Neural cell (in vitro differentiated cells): ENCODE results near the gene LY6G6C. TPM values are rescaled to one million over a fixed set of nuclear protein-coding genes. Genes with fewer than 3 reads are reported as not detected.
"Not testable (repeated sequence)": the region's sequence is repeated elsewhere in the genome, so short reads cannot be mapped to it uniquely, and the experiment has no call there.

Source experiments
- H2AFZ ChIP-seq: fragments of 200-600, 300-800 bp; sonication (generic), shearing (Covaris generic); 2 replicates; pipeline ENCODE4 v1.6.0; 2014; ENCODE audit warnings: low read depth, mild to moderate bottlenecking, antibody characterized with exemption, low read length, moderate library complexity
- H3F3A ChIP-seq: fragments of 200-600 bp; shearing (Covaris generic); 2 replicates; pipeline ENCODE4 v1.6.1; 2016; ENCODE audit warnings: mild to moderate bottlenecking, moderate library complexity, mixed read lengths, antibody characterized with exemption, low read length; ENCODE audit not compliant: insufficient read depth, poor library complexity, severe bottlenecking
- H3K27ac ChIP-seq: fragments of 200-600, 300-800 bp; sonication (generic), shearing (Covaris generic); 2 replicates; pipeline ENCODE4 v1.5.1; 2014; ENCODE audit warnings: mild to moderate bottlenecking, low read length, moderate library complexity
- H3K27me3 ChIP-seq: fragments of 300-800, 200-600 bp; sonication (generic), shearing (Covaris generic); 2 replicates; pipeline ENCODE4 v1.6.0; 2014; ENCODE audit warnings: mild to moderate bottlenecking, low read depth, low read length, moderate library complexity; ENCODE audit not compliant: insufficient read depth
- H3K36me3 ChIP-seq: fragments of 300-800, 200-600 bp; sonication (generic), shearing (Covaris generic); 2 replicates; pipeline ENCODE4 v1.5.1; 2014; ENCODE audit warnings: mild to moderate bottlenecking, antibody characterized with exemption, low read length, moderate library complexity; ENCODE audit not compliant: insufficient read depth
- H3K4me2 ChIP-seq: fragments of 300-800, 200-600 bp; sonication (generic), shearing (Covaris generic); 2 replicates; pipeline ENCODE4 v1.6.0; 2014; ENCODE audit warnings: mild to moderate bottlenecking, low read length
- H3K4me3 ChIP-seq: fragments of 300-800, 200-600 bp; sonication (generic), shearing (Covaris generic); 2 replicates; pipeline ENCODE4 v1.5.1; 2014; ENCODE audit warnings: mild to moderate bottlenecking, low read length, moderate library complexity
- H3K79me2 ChIP-seq: fragments of 200-600 bp; shearing (Covaris generic); replicated peaks from 2 replicates; pipeline ENCODE4 v1.6.0; 2014; ENCODE audit warnings: mild to moderate bottlenecking, low read length, moderate library complexity; ENCODE audit not compliant: insufficient read depth
- H3K9ac ChIP-seq: fragments of 300-800, 200-600 bp; sonication (generic), shearing (Covaris generic); 2 replicates; pipeline ENCODE4 v1.6.1; 2016; ENCODE audit warnings: mild to moderate bottlenecking, low read length, mixed read lengths
- H3K9me2 ChIP-seq: fragments of 200-600 bp; shearing (Covaris generic); 2 replicates; pipeline ENCODE4 v1.6.1; 2016; ENCODE audit warnings: mild to moderate bottlenecking, low read length, mixed read lengths; ENCODE audit not compliant: insufficient read depth
- H3K9me3 ChIP-seq: fragments of 200-600, 300-800 bp; sonication (generic), shearing (Covaris generic); 2 replicates; pipeline ENCODE4 v1.6.1; 2016; ENCODE audit warnings: mild to moderate bottlenecking, mixed run types, low read length, moderate library complexity, mixed read lengths
- H4K20me1 ChIP-seq: fragments of 200-600 bp; shearing (Covaris generic); 2 replicates; pipeline ENCODE4 v1.6.1; 2016; ENCODE audit warnings: mild to moderate bottlenecking, mixed run types; ENCODE audit not compliant: insufficient read depth
- EP300 ChIP-seq: fragments of 450-650 bp; conservative IDR thresholded peaks from 2 replicates; pipeline ENCODE4 v1.6.1; 2014; ENCODE audit warnings: antibody characterized with exemption, mild to moderate bottlenecking, moderate library complexity; ENCODE audit not compliant: poor library complexity, severe bottlenecking
- EZH2 ChIP-seq: fragments of 200-600, 300-800 bp; shearing (Covaris generic), sonication (generic); IDR thresholded peaks from 2 replicates; pipeline ENCODE4 v1.6.1; 2014; ENCODE audit warnings: antibody characterized with exemption, low read length, borderline replicate concordance, mild to moderate bottlenecking; ENCODE audit not compliant: insufficient read depth, poor library complexity, severe bottlenecking
- MXI1 ChIP-seq: fragments of 450-650 bp; conservative IDR thresholded peaks from 2 replicates; pipeline ENCODE4 v1.6.1; 2014; ENCODE audit warnings: antibody characterized with exemption, mild to moderate bottlenecking; ENCODE audit not compliant: poor library complexity, severe bottlenecking
- POLR2AphosphoS5 ChIP-seq: IDR thresholded peaks from 2 replicates; pipeline ENCODE4 v1.6.1; 2012
- RAD21 ChIP-seq: fragments of 450-650 bp; conservative IDR thresholded peaks from 2 replicates; pipeline ENCODE4 v1.6.1; 2014; ENCODE audit warnings: antibody characterized with exemption, mild to moderate bottlenecking, moderate library complexity
- SMC3 ChIP-seq: fragments of 450-650 bp; conservative IDR thresholded peaks from 2 replicates; pipeline ENCODE4 v1.6.1; 2014; ENCODE audit warnings: antibody characterized with exemption, mild to moderate bottlenecking, moderate library complexity; ENCODE audit not compliant: poor library complexity
- TAF1 ChIP-seq: IDR thresholded peaks from 2 replicates; pipeline ENCODE4 v1.6.1; 2012; ENCODE audit warnings: low read depth
- polyA plus RNA-seq: library from polyadenylated mRNA; depleted of rRNA; stranded (reverse); fragments of >200 nt; gene quantifications from 2 replicates; pipeline ENCODE4 v1.2.3, GENCODE V29; 2014
- TF ChIP-seq, protein P1 (sequence below): fragments of 450-650 bp; IDR thresholded peaks from 2 replicates; pipeline ENCODE4 v1.5.1; 2014; ENCODE audit warnings: antibody characterized with exemption, mild to moderate bottlenecking, moderate library complexity; ENCODE audit not compliant: poor library complexity, severe bottlenecking
- TF ChIP-seq, protein P2 (sequence below): IDR thresholded peaks from 2 replicates; pipeline ENCODE4 v1.6.1; 2012; ENCODE audit warnings: borderline replicate concordance

Gene LY6G6C
- polyA plus RNA-seq, 1 donor from 2014 or later = 0.88 TPM

DNA sequence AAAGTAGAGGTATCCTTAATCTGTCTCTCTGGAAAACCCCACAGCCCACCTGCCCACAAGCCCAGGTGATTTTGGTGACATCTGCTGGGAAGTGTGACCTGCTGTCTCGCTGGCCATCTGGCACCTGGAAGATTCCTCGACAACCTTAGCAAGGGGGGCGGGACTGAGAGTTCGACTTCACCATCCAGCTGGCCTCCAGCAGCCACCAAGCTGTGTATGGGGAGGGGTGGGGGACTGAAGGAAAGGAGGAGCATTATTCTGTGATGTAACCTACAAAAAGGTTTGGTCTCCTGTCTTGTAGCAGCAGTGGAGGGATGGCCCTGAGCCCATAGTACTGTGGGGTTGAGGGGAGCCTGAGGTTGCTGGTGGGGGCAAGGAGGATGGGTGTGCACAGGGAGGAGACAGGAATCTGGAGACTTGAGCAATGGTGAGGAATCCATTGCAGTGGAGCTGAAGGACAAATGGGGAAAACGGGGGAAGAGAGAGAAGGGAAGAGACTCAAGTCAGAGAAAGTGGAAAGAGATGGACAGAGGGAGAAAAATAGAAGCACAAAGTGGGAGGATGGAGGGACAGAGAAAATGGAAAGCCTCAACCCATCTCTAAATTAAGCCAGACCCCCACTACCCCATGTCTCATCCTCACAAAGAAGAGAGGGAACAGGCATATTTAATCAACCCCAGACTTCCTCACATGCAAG lies 10.9 kb downstream of the LY6G6C start:
- Histone ChIP-seq H2AFZ (no peak overlapping the region), H3K4me2 (no peak overlapping the region), H3K9ac (no peak overlapping the region), H3K27me3 (no peaks in the 10 kb centered on the region), H3K9me3 (no peaks in the 10 kb centered on the region), H3K4me3 (no peak overlapping the region), H3K79me2 (no peaks in the 10 kb centered on the region), H3K27ac (no peak overlapping the region), H4K20me1 (no peaks in the 10 kb centered on the region), H3K9me2 (no peaks in the 10 kb centered on the region), H3F3A (no peaks in the 10 kb centered on the region), H3K36me3 (no peaks in the 10 kb centered on the region)
- TF ChIP-seq TAF1 (no peak), SMC3 (no peak), RAD21 (no peak), MXI1 (no peak), POLR2AphosphoS5 (no peak), EZH2 (no peak), EP300 (no peak)
- TF ChIP-seq, protein P1, sequence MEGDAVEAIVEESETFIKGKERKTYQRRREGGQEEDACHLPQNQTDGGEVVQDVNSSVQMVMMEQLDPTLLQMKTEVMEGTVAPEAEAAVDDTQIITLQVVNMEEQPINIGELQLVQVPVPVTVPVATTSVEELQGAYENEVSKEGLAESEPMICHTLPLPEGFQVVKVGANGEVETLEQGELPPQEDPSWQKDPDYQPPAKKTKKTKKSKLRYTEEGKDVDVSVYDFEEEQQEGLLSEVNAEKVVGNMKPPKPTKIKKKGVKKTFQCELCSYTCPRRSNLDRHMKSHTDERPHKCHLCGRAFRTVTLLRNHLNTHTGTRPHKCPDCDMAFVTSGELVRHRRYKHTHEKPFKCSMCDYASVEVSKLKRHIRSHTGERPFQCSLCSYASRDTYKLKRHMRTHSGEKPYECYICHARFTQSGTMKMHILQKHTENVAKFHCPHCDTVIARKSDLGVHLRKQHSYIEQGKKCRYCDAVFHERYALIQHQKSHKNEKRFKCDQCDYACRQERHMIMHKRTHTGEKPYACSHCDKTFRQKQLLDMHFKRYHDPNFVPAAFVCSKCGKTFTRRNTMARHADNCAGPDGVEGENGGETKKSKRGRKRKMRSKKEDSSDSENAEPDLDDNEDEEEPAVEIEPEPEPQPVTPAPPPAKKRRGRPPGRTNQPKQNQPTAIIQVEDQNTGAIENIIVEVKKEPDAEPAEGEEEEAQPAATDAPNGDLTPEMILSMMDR = no peak
- TF ChIP-seq, protein P2, sequence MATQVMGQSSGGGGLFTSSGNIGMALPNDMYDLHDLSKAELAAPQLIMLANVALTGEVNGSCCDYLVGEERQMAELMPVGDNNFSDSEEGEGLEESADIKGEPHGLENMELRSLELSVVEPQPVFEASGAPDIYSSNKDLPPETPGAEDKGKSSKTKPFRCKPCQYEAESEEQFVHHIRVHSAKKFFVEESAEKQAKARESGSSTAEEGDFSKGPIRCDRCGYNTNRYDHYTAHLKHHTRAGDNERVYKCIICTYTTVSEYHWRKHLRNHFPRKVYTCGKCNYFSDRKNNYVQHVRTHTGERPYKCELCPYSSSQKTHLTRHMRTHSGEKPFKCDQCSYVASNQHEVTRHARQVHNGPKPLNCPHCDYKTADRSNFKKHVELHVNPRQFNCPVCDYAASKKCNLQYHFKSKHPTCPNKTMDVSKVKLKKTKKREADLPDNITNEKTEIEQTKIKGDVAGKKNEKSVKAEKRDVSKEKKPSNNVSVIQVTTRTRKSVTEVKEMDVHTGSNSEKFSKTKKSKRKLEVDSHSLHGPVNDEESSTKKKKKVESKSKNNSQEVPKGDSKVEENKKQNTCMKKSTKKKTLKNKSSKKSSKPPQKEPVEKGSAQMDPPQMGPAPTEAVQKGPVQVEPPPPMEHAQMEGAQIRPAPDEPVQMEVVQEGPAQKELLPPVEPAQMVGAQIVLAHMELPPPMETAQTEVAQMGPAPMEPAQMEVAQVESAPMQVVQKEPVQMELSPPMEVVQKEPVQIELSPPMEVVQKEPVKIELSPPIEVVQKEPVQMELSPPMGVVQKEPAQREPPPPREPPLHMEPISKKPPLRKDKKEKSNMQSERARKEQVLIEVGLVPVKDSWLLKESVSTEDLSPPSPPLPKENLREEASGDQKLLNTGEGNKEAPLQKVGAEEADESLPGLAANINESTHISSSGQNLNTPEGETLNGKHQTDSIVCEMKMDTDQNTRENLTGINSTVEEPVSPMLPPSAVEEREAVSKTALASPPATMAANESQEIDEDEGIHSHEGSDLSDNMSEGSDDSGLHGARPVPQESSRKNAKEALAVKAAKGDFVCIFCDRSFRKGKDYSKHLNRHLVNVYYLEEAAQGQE = no peak

DNA sequence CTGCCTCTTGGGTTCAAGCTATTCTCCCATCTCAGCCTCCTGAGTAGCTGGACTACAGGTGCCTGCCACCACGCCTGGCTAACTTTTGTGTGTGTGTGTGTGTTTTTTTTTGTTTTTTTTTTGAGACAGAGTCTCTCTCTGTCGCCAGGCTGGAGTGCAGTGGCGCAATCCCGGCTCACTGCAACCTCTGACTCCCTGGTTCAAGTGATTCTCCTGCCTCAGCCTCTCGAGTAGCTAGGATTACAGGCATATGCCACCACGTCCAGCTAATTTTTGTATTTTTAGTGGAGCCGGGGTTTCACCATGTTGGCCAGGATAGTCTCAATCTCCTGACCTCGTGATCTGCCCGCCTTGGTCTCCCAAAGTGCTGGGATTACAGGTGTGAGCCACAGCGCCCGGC lies 12.4 kb downstream of the LY6G6C start:
- not testable (repeated sequence) for H3K4me3 ChIP-seq, H3K79me2 ChIP-seq, H3K27me3 ChIP-seq, H3K36me3 ChIP-seq, H3F3A ChIP-seq, H4K20me1 ChIP-seq, H2AFZ ChIP-seq, H3K9me3 ChIP-seq, H3K4me2 ChIP-seq, H3K9me2 ChIP-seq, H3K27ac ChIP-seq, H3K9ac ChIP-seq

DNA sequence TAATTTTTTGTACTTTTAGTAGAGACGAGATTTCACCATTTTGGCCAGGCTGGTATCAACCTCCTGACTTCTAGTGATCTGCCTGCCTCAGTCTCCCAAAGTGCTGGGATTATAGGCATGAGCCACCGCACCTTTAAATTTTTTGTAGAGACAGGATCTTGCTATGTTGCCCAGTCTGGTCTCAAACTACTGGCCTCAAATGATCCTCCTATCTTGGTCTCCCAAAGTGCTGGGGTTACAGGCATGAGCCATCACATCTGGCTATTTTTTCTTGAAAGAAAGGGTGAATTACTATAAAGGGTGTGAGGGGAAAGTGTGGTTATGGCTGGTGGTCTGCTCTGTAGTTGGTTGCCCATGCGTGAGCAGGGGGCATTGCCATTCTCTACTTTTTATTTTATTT lies 13.3 kb downstream of the LY6G6C start:
- Histone ChIP-seq H4K20me1 (no peaks in the 10 kb centered on the region), H3K9me2 (no peaks in the 10 kb centered on the region), H3F3A (no peaks in the 10 kb centered on the region), H3K27ac (no peak overlapping the region), H2AFZ (no peak overlapping the region), H3K4me2 (no peak overlapping the region), H3K9me3 (no peaks in the 10 kb centered on the region), H3K9ac (no peak overlapping the region), H3K27me3 (no peaks in the 10 kb centered on the region), H3K79me2 (no peaks in the 10 kb centered on the region), H3K4me3 (no peak overlapping the region), H3K36me3 (no peaks in the 10 kb centered on the region)
- no peak for TF ChIP-seq TAF1
- no peak for TF ChIP-seq SMC3
- TF ChIP-seq, protein P2 = no peak
- no peak for TF ChIP-seq EP300
- no peak for TF ChIP-seq EZH2
- TF ChIP-seq POLR2AphosphoS5 = no peak
- TF ChIP-seq, protein P1 = no peak
- TF ChIP-seq RAD21 = no peak
- TF ChIP-seq MXI1 = no peak
